Measurements from ENCODE around the gene INTS11.
A peak's percentile ranks its signal among the peaks of the same experiment; 100 is the strongest.
"Not testable (repeated sequence)": the region's sequence is repeated elsewhere in the genome, so short reads cannot be mapped to it uniquely, and the experiment has no call there.

INTS11 gene

DNA sequence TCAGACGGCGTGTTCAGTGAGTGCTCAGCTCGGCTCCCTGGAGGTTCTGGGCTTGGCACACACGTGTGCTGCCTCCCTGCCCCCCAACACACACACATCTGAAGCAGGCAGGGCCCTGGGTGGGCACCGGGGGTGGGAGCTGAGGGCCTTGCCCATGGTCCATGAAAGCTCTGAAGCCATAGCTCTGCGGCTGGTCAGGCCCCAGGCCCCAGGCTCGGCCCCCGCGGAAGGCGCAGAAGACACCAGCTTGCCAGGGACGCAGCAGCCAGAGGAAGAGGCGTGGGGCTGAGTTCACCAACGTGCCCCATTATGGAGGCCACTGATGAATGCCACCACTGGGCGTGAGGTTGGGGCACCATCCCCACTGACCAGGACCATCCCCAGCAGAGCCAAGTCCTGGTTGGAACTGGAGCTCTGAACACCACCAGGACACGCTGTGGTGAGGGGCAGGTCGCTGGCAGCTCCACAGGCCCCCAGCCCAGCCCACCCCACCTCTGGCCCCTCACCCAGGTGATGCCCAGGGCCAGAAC lies 46.4 kb upstream of the INTS11 start:
- H3K4me3 ChIP-seq = no peak overlapping the region
- TF ChIP-seq, protein P1, sequence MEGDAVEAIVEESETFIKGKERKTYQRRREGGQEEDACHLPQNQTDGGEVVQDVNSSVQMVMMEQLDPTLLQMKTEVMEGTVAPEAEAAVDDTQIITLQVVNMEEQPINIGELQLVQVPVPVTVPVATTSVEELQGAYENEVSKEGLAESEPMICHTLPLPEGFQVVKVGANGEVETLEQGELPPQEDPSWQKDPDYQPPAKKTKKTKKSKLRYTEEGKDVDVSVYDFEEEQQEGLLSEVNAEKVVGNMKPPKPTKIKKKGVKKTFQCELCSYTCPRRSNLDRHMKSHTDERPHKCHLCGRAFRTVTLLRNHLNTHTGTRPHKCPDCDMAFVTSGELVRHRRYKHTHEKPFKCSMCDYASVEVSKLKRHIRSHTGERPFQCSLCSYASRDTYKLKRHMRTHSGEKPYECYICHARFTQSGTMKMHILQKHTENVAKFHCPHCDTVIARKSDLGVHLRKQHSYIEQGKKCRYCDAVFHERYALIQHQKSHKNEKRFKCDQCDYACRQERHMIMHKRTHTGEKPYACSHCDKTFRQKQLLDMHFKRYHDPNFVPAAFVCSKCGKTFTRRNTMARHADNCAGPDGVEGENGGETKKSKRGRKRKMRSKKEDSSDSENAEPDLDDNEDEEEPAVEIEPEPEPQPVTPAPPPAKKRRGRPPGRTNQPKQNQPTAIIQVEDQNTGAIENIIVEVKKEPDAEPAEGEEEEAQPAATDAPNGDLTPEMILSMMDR (IDR thresholded peaks at IDR 0.05) = no peak
- no peak for DNase-seq (ENCODE audit: low spot score)
- no peak overlapping the region for H3K27ac ChIP-seq

GRCh38 chr1:1370094-1370493 lies 45.6 kb upstream of the INTS11 start:
- H3K27ac ChIP-seq; DNase-seq (ENCODE audit: low spot score); H3K4me3 ChIP-seq: not testable (repeated sequence)

- no peak overlapping the region for H3K27ac ChIP-seq
- no peak for DNase-seq (ENCODE audit: low spot score)
- no peak overlapping the region for H3K4me3 ChIP-seq
- TF ChIP-seq, protein P1 (IDR thresholded peaks at IDR 0.05) = no peak
Observed at GRCh38 chr1:1367315-1367714, 42.9 kb upstream of the INTS11 start.

DNA sequence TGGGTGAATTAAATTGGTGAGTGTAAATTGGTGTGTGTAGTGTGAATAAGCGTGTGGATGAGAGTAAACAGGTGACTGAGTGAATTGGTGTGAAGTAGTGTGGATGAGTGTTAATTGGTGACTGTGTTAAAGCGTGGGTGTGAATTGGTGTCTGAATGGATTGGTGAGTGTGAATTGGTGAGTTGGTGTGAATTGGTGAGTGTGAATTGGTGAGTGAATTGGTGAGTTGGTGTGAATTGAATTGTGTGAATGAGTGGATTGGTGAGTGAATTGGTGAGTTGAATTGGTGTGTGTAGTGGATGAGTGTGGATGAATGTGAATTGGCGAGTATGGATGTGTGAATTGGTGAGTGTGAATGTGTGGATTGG lies 42.2 kb upstream of the INTS11 start:
- H3K27ac ChIP-seq = no peak overlapping the region
- TF ChIP-seq, protein P1 (IDR thresholded peaks at IDR 0.05) = no peak
- DNase-seq (ENCODE audit: low spot score) = no peak
- H3K4me3 ChIP-seq = no peak overlapping the region

DNA sequence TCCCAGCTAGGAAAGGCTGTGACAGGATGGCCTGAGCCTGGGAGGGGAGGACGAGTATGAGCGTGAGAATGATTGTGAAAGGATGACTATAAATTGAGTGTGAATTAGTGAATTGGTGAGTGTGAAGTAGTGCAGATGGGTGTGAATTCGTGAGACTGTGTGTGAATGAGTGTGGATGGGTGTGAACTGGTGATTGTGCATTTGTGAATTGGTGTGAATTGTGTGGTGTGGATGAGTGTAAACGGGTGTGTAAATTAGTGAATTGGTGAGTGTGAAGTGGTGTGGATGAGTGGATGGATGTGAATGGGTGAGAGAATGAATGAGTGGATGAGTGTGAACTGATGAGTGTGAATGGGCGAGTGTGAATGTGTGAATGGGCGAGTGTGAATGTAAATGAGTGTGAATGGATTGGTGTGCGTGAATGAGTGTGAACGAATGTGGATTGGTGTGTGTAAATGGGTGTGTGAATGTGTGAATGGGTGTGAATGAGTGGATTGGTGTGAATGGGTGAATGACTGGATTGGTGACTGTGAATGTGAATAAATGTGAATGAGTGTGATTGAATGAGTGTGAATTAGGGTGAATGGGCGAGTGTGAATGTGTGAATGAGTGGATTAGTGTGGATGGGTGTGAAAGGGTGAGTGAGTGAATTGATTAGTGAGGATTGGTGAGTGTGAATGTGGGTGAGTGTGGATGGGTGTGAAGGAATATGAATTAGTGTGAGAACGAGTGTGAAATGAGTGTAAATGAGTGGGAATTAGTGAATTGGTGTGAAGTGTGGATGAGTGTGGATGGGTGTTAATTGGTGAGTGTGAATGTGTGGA lies 41.6 kb upstream of the INTS11 start:
- no peak for DNase-seq (ENCODE audit: low spot score)
- TF ChIP-seq, protein P1 (IDR thresholded peaks at IDR 0.05) = no peak
- H3K27ac ChIP-seq = no peak overlapping the region
- H3K4me3 ChIP-seq = no peak overlapping the region

GRCh38 chr1:1364266-1364665 lies 39.8 kb upstream of the INTS11 start:
- TF ChIP-seq, protein P1 (IDR thresholded peaks at IDR 0.05) = no peak
- no peak overlapping the region for H3K4me3 ChIP-seq
- no peak overlapping the region for H3K27ac ChIP-seq
- DNase-seq (ENCODE audit: low spot score) = no peak

DNA sequence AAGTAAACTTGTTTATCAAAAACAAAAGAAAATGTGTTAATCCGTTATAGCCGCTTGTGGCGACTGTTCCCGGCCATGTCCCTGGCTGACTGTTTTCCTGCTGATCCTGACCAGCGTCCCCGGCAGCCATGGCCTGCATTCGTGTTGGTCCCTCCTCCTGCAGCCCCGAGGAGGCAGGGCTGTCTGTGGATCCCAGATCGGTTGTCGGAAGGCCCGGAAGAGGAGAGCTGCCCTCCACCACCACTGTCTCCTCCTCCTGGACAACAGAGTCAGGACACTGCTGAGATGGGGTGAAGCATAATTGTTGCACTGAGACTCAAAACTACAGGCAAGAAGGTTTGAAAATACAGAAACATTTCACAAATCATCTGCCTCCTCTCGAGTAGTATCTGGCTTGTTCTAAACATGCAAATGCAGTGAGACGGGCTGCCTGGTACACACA lies 37.5 kb upstream of the INTS11 start:
- DNase-seq (ENCODE audit: low spot score) = no peak
- TF ChIP-seq, protein P1 (IDR thresholded peaks at IDR 0.05) = no peak
- H3K4me3 ChIP-seq = no peak overlapping the region
- peak overlapping the region in 1 of 2 donors; percentile 95 for H3K27ac ChIP-seq
